ENCODE data around the gene TRIM72. TPM values are rescaled to one million over a fixed set of nuclear protein-coding genes. Genes with fewer than 3 reads are reported as not detected.
A peak's percentile ranks its signal among the peaks of the same experiment; 100 is the strongest.

Gene TRIM72
- total RNA-seq, 1 donor from 2014 or later = 0.07 TPM

DNA sequence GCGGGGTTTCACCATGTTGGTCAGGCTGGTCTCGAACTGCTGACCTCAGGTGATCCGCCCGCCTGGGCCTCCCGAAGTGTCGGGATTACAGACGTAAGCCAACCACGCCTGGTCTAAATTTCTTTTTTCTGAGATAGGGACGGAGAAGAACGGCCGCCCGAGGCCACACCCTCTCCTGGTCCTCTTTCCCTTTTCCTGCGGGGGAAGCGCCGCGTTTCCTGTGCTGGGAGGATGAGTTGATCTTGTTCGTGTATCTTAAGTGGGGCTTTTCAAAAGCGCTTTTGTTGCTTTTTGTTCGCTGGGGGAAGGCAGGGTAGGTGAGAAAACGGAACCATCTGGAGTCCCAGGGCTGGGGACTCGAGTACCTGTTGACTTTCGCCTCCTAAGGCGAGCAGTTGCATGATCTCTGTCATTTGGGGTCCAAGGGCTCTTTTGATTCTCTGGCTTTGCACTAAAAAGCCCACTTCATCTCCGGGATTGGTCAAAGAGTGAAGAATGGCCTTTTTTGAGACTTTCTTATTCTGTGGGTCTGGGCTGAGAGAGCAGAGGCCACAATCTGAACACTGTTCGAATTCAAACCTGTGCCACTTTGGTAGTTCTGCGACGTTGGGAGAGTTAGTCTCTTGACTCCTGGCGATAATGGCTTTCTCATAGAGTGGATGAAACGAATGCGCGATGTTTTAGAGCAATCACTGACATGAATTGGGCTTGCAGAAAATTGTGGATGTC is 32.7 kb upstream of the TRIM72 start:
- Histone ChIP-seq H3K9me3 (ENCODE audit: low read depth) (no peaks in the 10 kb centered on the region), H3K36me3 (peaks cover 15% of the 10 kb centered on the region), H3K4me1 (peaks cover 17% of the 10 kb centered on the region), H3F3A (ENCODE audit: low read depth) (peaks cover 50% of the 10 kb centered on the region), H3K79me2 (ENCODE audit: low read depth) (peaks cover 71% of the 10 kb centered on the region), H2AFZ (replicated peaks) (no peak overlapping the region), H3K27me3 (no peaks in the 10 kb centered on the region), H3K4me2 (peak overlapping the region; percentile 95), H4K20me1 (ENCODE audit: low read depth) (peaks cover 56% of the 10 kb centered on the region), H3K27ac (no peak overlapping the region), H3K4me3 (peak overlapping the region; percentile 72), H3K9ac (peak overlapping the region; percentile 92)
- peak; percentile 50 for DNase-seq (ENCODE audit: low spot score)
- peak overlapping the region; percentile 88 for H3K27ac Mint-ChIP-seq
- peak overlapping the region; percentile 98 for H3K4me3 Mint-ChIP-seq
- peaks cover 39% of the 10 kb centered on the region for H3K4me1 Mint-ChIP-seq
- peaks cover 22% of the 10 kb centered on the region for H3K27me3 Mint-ChIP-seq (ENCODE audit: insufficient read depth, low read depth)
- peaks cover 43% of the 10 kb centered on the region for H3K36me3 Mint-ChIP-seq
- TF ChIP-seq EZH2 (IDR thresholded peaks at IDR 0.05) (no peak), EZH2phosphoT487 (IDR thresholded peaks at IDR 0.05) (no peak)
- TF ChIP-seq, protein P1, sequence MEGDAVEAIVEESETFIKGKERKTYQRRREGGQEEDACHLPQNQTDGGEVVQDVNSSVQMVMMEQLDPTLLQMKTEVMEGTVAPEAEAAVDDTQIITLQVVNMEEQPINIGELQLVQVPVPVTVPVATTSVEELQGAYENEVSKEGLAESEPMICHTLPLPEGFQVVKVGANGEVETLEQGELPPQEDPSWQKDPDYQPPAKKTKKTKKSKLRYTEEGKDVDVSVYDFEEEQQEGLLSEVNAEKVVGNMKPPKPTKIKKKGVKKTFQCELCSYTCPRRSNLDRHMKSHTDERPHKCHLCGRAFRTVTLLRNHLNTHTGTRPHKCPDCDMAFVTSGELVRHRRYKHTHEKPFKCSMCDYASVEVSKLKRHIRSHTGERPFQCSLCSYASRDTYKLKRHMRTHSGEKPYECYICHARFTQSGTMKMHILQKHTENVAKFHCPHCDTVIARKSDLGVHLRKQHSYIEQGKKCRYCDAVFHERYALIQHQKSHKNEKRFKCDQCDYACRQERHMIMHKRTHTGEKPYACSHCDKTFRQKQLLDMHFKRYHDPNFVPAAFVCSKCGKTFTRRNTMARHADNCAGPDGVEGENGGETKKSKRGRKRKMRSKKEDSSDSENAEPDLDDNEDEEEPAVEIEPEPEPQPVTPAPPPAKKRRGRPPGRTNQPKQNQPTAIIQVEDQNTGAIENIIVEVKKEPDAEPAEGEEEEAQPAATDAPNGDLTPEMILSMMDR (IDR thresholded peaks at IDR 0.05) = no peak
- H3K9me3 Mint-ChIP-seq = peaks cover 4% of the 10 kb centered on the region

DNA sequence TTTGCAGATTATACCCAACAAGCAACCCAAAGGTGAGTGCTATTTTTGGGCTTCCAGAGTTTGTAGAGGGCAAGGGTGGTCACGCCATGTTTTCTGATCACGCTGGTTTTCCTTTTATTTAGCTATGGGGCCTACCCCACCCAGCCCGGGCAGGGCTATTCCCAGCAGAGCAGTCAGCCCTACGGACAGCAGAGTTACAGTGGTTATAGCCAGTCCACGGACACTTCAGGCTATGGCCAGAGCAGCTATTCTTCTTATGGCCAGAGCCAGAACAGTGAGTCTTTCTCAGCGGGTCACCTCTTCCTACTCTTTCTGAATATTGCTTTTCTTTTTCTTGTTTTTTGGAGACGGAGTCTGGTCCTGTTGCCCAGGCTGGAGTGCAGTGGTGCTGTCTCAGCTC is 31.5 kb upstream of the TRIM72 start:
- Mint-ChIP-seq H3K27me3 (ENCODE audit: insufficient read depth, low read depth) (peaks cover 29% of the 10 kb centered on the region), H3K4me3 (peak overlapping the region; percentile 98), H3K36me3 (peaks cover 53% of the 10 kb centered on the region), H3K9me3 (peaks cover 4% of the 10 kb centered on the region), H3K4me1 (peaks cover 37% of the 10 kb centered on the region), H3K27ac (no peak overlapping the region)
- peaks cover 21% of the 10 kb centered on the region for H3K36me3 ChIP-seq
- peaks cover 68% of the 10 kb centered on the region for H4K20me1 ChIP-seq (ENCODE audit: low read depth)
- DNase-seq (ENCODE audit: low spot score) = no peak
- H3K9me3 ChIP-seq (ENCODE audit: low read depth) = no peaks in the 10 kb centered on the region
- H2AFZ ChIP-seq (replicated peaks) = no peak overlapping the region
- peak overlapping the region; percentile 95 for H3K4me2 ChIP-seq
- H3F3A ChIP-seq (ENCODE audit: low read depth) = peaks cover 58% of the 10 kb centered on the region
- TF ChIP-seq, protein P1 (IDR thresholded peaks at IDR 0.05) = no peak
- TF ChIP-seq EZH2 (IDR thresholded peaks at IDR 0.05) = no peak
- peak overlapping the region; percentile 92 for H3K9ac ChIP-seq
- H3K79me2 ChIP-seq (ENCODE audit: low read depth) = peaks cover 83% of the 10 kb centered on the region
- peaks cover 17% of the 10 kb centered on the region for H3K4me1 ChIP-seq
- H3K4me3 ChIP-seq = peak overlapping the region; percentile 72
- H3K27ac ChIP-seq = no peak overlapping the region
- H3K27me3 ChIP-seq = no peaks in the 10 kb centered on the region

GRCh38 chr16:31183432-31184428 is 30.2 kb upstream of the TRIM72 start:
- peak overlapping the region; percentile 98 for H3K4me3 Mint-ChIP-seq
- Histone ChIP-seq H3K9ac (no peak overlapping the region), H3K27ac (no peak overlapping the region), H3K79me2 (ENCODE audit: low read depth) (peaks cover 96% of the 10 kb centered on the region), H3K4me1 (peaks cover 17% of the 10 kb centered on the region), H4K20me1 (ENCODE audit: low read depth) (peaks cover 81% of the 10 kb centered on the region), H3K4me3 (peak overlapping the region; percentile 72), H3K36me3 (peaks cover 25% of the 10 kb centered on the region), H3K4me2 (peak overlapping the region; percentile 95), H3F3A (ENCODE audit: low read depth) (peaks cover 66% of the 10 kb centered on the region), H2AFZ (replicated peaks) (no peak overlapping the region), H3K9me3 (ENCODE audit: low read depth) (no peaks in the 10 kb centered on the region), H3K27me3 (no peaks in the 10 kb centered on the region)
- TF ChIP-seq EZH2phosphoT487 (IDR thresholded peaks at IDR 0.05) = no peak
- TF ChIP-seq EZH2 (IDR thresholded peaks at IDR 0.05) = no peak
- TF ChIP-seq, protein P1 (IDR thresholded peaks at IDR 0.05) = no peak
- peaks cover 66% of the 10 kb centered on the region for H3K36me3 Mint-ChIP-seq
- H3K27me3 Mint-ChIP-seq (ENCODE audit: insufficient read depth, low read depth) = peaks cover 29% of the 10 kb centered on the region
- H3K4me1 Mint-ChIP-seq = peaks cover 34% of the 10 kb centered on the region
- peaks cover 2% of the 10 kb centered on the region for H3K9me3 Mint-ChIP-seq
- H3K27ac Mint-ChIP-seq = peak overlapping the region; percentile 36
- DNase-seq (ENCODE audit: low spot score) = no peak
